SK-N-SH treated with all-trans-retinoic acid at 6 μM for 48 hours (cell line): ENCODE measurements around the gene NCAM1.
"Not testable (repeated sequence)": the region's sequence is repeated elsewhere in the genome, so short reads cannot be mapped to it uniquely, and the experiment has no call there.

Experiments used
- ATAC-seq: fragments of 200-7000 bp; cut with Tn5 transposase; 3 replicates; pipeline ENCODE4 v1.9.1; 2020; ENCODE audit warnings: mild to moderate bottlenecking, moderate library complexity
- ARNTL ChIP-seq: fragments of 450-650 bp; formaldehyde crosslinking; IDR thresholded peaks from 2 replicates; pipeline ENCODE4 v1.5.0; 2020; ENCODE audit warnings: low read depth, mild to moderate bottlenecking, moderate library complexity, borderline replicate concordance
- BACH2 ChIP-seq: fragments of 250-450 bp; sonication (Bioruptor Pico); IDR thresholded peaks from 2 replicates; pipeline ENCODE4 v1.9.0; 2021; ENCODE audit warnings: mild to moderate bottlenecking, borderline replicate concordance
- CREB5 ChIP-seq: fragments of 250-450 bp; sonication (Bioruptor Pico); IDR thresholded peaks from 2 replicates; pipeline ENCODE4 v1.5.1; 2020; ENCODE audit warnings: low read depth, mild to moderate bottlenecking, moderate library complexity
- CSDC2 ChIP-seq: fragments of 250-450 bp; sonication (Bioruptor Pico); IDR thresholded peaks from 2 replicates; pipeline ENCODE4 v1.5.0; 2020; ENCODE audit warnings: mild to moderate bottlenecking, moderate library complexity
- CSRNP3 ChIP-seq: fragments of 250-450 bp; sonication (Bioruptor Pico); IDR thresholded peaks from 2 replicates; pipeline ENCODE4 v1.5.1; 2021; ENCODE audit warnings: mild to moderate bottlenecking, moderate library complexity
- ESRRG ChIP-seq: fragments of 250-450 bp; sonication (Bioruptor Pico); IDR thresholded peaks from 2 replicates; pipeline ENCODE4 v1.6.1; 2021; ENCODE audit warnings: mild to moderate bottlenecking
- GLIS3 ChIP-seq: fragments of 250-450 bp; sonication (Bioruptor Pico); IDR thresholded peaks from 2 replicates; pipeline ENCODE4 v1.5.0; 2020; ENCODE audit warnings: mild to moderate bottlenecking, moderate library complexity
- ISL1 ChIP-seq: fragments of 250-450 bp; sonication (Bioruptor Pico); IDR thresholded peaks from 2 replicates; pipeline ENCODE4 v2.1.2; 2022; ENCODE audit warnings: mild to moderate bottlenecking, moderate library complexity
- OSR1 ChIP-seq: fragments of 250-450 bp; sonication (Bioruptor Pico); IDR thresholded peaks from 2 replicates; pipeline ENCODE4 v1.8.0; 2022; ENCODE audit warnings: moderate library complexity, mild to moderate bottlenecking, inconsistent platforms
- PATZ1 ChIP-seq: fragments of 250-450 bp; sonication (Bioruptor Pico); IDR thresholded peaks from 2 replicates; pipeline ENCODE4 v1.8.0; 2020; ENCODE audit warnings: mild to moderate bottlenecking, moderate library complexity, borderline replicate concordance
- PPARA ChIP-seq: fragments of 250-450 bp; sonication (Bioruptor Pico); IDR thresholded peaks from 2 replicates; pipeline ENCODE4 v1.5.0; 2020; ENCODE audit warnings: mild to moderate bottlenecking, borderline replicate concordance
- RARB ChIP-seq: fragments of 250-450 bp; sonication (Bioruptor Pico); IDR thresholded peaks from 2 replicates; pipeline ENCODE4 v1.8.0; 2021; ENCODE audit warnings: mild to moderate bottlenecking, moderate library complexity
- SNAI2 ChIP-seq: fragments of 250-450 bp; sonication (Bioruptor Pico); IDR thresholded peaks from 2 replicates; pipeline ENCODE4 v1.5.0; 2020; ENCODE audit warnings: mild to moderate bottlenecking, moderate library complexity
- TCF4 ChIP-seq: fragments of 250-450 bp; sonication (Bioruptor Pico); IDR thresholded peaks from 2 replicates; pipeline ENCODE4 v1.8.0; 2021; ENCODE audit warnings: mild to moderate bottlenecking, moderate library complexity, borderline replicate concordance
- TOX ChIP-seq: fragments of 250-450 bp; sonication (Bioruptor Pico); IDR thresholded peaks from 2 replicates; pipeline ENCODE4 v1.8.0; 2021; ENCODE audit warnings: mild to moderate bottlenecking, moderate library complexity, borderline replicate concordance
- ZC3H10 ChIP-seq: fragments of 250-450 bp; sonication (Bioruptor Pico); IDR thresholded peaks from 2 replicates; pipeline ENCODE4 v1.5.1; 2021; ENCODE audit warnings: mild to moderate bottlenecking, moderate library complexity
- ZFP3 ChIP-seq: fragments of 250-450 bp; sonication (Bioruptor Pico); IDR thresholded peaks from 2 replicates; pipeline ENCODE4 v1.5.0; 2020; ENCODE audit warnings: mild to moderate bottlenecking, moderate library complexity
- ZFP30 ChIP-seq: fragments of 450-650 bp; formaldehyde crosslinking; IDR thresholded peaks from 2 replicates; pipeline ENCODE4 v1.5.0; 2022; ENCODE audit warnings: mild to moderate bottlenecking, moderate library complexity
- ZNF565 ChIP-seq: fragments of 450-650 bp; formaldehyde crosslinking; conservative IDR thresholded peaks from 2 replicates; pipeline ENCODE4 v1.5.0; 2020; ENCODE audit warnings: low read depth, mild to moderate bottlenecking, moderate library complexity
- ZNF70 ChIP-seq: fragments of 450-650 bp; formaldehyde crosslinking; IDR thresholded peaks from 2 replicates; pipeline ENCODE4 v1.5.0; 2020; ENCODE audit warnings: mild to moderate bottlenecking, moderate library complexity
- ZNF8 ChIP-seq: fragments of 450-650 bp; formaldehyde crosslinking; IDR thresholded peaks from 2 replicates; pipeline ENCODE4 v1.5.0; 2020; ENCODE audit warnings: mild to moderate bottlenecking, moderate library complexity
- TF ChIP-seq, protein P1 (sequence below): fragments of 250-450 bp; sonication (Bioruptor Pico); IDR thresholded peaks from 2 replicates; pipeline ENCODE4 v1.5.0; 2020; ENCODE audit warnings: mild to moderate bottlenecking, moderate library complexity
- TF ChIP-seq, protein P2 (sequence below): fragments of 250-450 bp; sonication (Bioruptor Pico); IDR thresholded peaks from 2 replicates; pipeline ENCODE4 v1.8.0; 2021; ENCODE audit warnings: low read depth, mild to moderate bottlenecking, moderate library complexity, borderline replicate concordance

NCAM1 gene

GRCh38 chr11:113296447-113297205, 335.4 kb downstream of the NCAM1 start:
- TF ChIP-seq TOX (no peak), TCF4 (CRISPR knock-in tag) (no peak), ZFP30 (CRISPR knock-in tag) (no peak), OSR1 (no peak), ZC3H10 (no peak), ISL1 (CRISPR knock-in tag) (no peak), ZNF8 (CRISPR knock-in tag) (no peak), ARNTL (CRISPR knock-in tag) (no peak), PPARA (CRISPR knock-in tag) (no peak)
- TF ChIP-seq, all 23 proteins: peak for 0
- no peak for ATAC-seq

DNA sequence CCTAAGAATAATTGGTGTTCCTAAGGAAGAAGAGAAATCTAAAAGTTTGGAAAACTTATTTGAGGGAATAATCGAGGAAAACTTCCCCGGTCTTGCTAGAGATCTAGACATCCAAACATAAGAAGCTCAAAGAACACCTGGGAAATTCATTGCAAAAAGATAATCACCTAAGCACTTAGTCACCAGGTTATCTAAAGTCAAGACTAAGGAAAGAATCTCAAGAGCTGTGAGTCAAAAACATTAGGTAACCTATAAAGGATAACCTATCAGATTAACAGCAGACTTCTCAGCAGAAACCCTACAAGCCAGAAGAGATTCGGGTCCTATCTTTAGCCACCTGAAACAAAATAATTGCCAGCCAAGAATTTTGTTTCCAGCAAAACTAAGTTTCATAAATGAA, 337.3 kb downstream of the NCAM1 start:
- not testable (repeated sequence) for ATAC-seq

DNA sequence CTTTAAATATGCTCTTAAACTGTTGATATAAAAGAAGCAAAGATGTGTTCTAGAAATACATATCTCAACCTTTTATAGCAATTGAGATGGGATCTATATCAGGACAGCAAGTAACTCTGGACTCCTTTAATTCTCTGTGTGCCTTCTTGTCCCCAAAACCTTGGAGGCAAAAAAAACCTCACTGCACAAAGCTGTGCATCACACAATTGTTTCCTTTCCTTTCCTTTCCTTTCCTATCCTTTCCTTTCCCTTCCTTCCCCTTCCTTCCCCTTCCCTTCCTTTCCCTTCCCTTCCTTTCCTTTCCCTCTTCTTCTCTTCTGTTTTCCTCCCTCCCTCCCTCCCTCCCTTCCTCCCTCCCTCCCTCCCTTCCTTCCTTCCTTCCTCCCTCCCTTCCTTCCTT, 343.7 kb downstream of the NCAM1 start:
- ATAC-seq, result no peak
- TF ChIP-seq CSDC2 (CRISPR knock-in tag) (no peak), ZC3H10 (no peak), ZNF70 (CRISPR knock-in tag) (no peak), ESRRG (no peak), ZNF565 (CRISPR knock-in tag) (no peak), ZFP3 (CRISPR knock-in tag) (no peak), TOX (no peak), CREB5 (CRISPR knock-in tag) (no peak), PATZ1 (no peak), ARNTL (CRISPR knock-in tag) (no peak), RARB (CRISPR knock-in tag) (no peak), ISL1 (CRISPR knock-in tag) (no peak), PPARA (CRISPR knock-in tag) (no peak), SNAI2 (CRISPR knock-in tag) (no peak)
- TF ChIP-seq, protein P1, sequence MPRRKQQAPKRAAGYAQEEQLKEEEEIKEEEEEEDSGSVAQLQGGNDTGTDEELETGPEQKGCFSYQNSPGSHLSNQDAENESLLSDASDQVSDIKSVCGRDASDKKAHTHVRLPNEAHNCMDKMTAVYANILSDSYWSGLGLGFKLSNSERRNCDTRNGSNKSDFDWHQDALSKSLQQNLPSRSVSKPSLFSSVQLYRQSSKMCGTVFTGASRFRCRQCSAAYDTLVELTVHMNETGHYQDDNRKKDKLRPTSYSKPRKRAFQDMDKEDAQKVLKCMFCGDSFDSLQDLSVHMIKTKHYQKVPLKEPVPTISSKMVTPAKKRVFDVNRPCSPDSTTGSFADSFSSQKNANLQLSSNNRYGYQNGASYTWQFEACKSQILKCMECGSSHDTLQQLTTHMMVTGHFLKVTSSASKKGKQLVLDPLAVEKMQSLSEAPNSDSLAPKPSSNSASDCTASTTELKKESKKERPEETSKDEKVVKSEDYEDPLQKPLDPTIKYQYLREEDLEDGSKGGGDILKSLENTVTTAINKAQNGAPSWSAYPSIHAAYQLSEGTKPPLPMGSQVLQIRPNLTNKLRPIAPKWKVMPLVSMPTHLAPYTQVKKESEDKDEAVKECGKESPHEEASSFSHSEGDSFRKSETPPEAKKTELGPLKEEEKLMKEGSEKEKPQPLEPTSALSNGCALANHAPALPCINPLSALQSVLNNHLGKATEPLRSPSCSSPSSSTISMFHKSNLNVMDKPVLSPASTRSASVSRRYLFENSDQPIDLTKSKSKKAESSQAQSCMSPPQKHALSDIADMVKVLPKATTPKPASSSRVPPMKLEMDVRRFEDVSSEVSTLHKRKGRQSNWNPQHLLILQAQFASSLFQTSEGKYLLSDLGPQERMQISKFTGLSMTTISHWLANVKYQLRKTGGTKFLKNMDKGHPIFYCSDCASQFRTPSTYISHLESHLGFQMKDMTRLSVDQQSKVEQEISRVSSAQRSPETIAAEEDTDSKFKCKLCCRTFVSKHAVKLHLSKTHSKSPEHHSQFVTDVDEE (CRISPR knock-in tag), result no peak
- TF ChIP-seq, protein P2, sequence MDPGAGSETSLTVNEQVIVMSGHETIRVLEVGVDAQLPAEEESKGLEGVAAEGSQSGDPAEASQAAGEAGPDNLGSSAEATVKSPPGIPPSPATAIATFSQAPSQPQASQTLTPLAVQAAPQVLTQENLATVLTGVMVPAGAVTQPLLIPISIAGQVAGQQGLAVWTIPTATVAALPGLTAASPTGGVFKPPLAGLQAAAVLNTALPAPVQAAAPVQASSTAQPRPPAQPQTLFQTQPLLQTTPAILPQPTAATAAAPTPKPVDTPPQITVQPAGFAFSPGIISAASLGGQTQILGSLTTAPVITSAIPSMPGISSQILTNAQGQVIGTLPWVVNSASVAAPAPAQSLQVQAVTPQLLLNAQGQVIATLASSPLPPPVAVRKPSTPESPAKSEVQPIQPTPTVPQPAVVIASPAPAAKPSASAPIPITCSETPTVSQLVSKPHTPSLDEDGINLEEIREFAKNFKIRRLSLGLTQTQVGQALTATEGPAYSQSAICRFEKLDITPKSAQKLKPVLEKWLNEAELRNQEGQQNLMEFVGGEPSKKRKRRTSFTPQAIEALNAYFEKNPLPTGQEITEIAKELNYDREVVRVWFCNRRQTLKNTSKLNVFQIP (CRISPR knock-in tag), result no peak

DNA sequence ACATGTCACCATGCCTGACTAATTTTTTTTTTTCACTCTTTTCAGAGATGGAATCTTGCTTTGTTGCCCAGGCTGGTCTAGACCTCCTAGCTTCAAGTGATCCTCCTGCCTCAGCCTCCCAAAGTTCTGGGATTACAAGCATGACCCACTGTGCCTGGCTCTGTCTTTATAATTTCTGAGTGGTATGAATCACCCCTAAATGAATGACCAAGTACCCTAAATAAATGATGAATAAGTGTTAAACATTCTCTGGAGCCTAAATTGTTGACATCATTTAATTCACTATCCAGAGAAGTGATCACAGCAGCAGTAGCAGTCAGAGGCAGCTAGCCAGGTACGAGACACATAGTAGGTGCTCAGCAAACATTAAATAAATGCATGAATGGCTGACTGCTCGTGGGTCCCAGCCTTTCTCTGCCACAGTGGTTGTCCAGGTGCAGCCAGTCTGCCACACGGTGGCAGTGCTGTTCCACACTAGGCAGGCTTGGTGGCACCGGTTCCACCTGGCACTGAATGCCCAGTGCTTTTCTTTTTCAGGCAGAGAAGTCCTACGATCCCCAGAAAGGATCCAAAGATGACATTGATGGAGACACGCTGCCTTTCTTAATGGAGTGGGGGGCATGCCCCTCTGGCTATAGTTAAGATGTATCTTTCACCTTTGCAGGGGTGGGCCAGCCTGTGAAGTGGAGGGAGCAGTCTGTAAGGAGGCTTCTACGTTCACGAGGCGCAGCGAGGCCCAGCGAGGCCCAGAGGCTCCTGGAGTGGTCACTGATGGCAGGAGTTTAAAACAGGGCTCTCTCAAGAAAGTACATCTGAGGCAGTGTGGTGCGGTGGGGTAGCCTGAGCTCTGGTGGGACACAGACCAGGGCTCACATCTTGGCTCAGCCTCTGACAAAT, 344.5 kb downstream of the NCAM1 start:
- TF ChIP-seq ZFP30 (CRISPR knock-in tag), result no peak
- no peak for TF ChIP-seq OSR1
- no peak for TF ChIP-seq ESRRG
- TF ChIP-seq BACH2 (CRISPR knock-in tag), result no peak
- TF ChIP-seq ZFP3 (CRISPR knock-in tag), result no peak
- TF ChIP-seq ISL1 (CRISPR knock-in tag), result no peak
- TF ChIP-seq CSRNP3 (CRISPR knock-in tag), result no peak
- TF ChIP-seq, protein P1 (CRISPR knock-in tag), result no peak
- no peak for TF ChIP-seq SNAI2 (CRISPR knock-in tag)
- TF ChIP-seq GLIS3 (CRISPR knock-in tag), result no peak
- TF ChIP-seq, all 23 proteins: peak for 0
- peak; percentile 100 for ATAC-seq
